BE2C (cell line): Measurements from ENCODE around the gene CTBS.

Source experiments
- DNase-seq: peaks from one replicate; pipeline ENCODE4 v3.0.0-alpha.2; 2020
- H3K27me3 ChIP-seq: fragments of 250-450 bp; sonication (Bioruptor Pico); 2 replicates; pipeline ENCODE4 v1.5.1; 2020; ENCODE audit warnings: mild to moderate bottlenecking
- H3K36me3 ChIP-seq: fragments of 250-450 bp; sonication (Bioruptor Pico); 2 replicates; pipeline ENCODE4 v1.5.1; 2020; ENCODE audit warnings: mild to moderate bottlenecking
- H3K4me1 ChIP-seq: fragments of 250-450 bp; sonication (Bioruptor Pico); 2 replicates; pipeline ENCODE4 v1.5.1; 2020
- H3K4me3 ChIP-seq: 2 replicates; pipeline ENCODE4 v1.5.1; 2011; ENCODE audit warnings: low read depth, low read length
- H3K9me3 ChIP-seq: fragments of 250-450 bp; sonication (Bioruptor Pico); 2 replicates; pipeline ENCODE4 v1.5.1; 2020
- CTCF ChIP-seq: IDR thresholded peaks from 2 replicates; pipeline ENCODE4 v1.5.1; 2012; ENCODE audit warnings: mild to moderate bottlenecking, low read depth, low read length

Gene CTBS

GRCh38 chr1:84615790-84616189 lies 41.5 kb upstream of the CTBS start:
- Histone ChIP-seq H3K4me1 (peaks cover 5% of the 10 kb centered on the region; the same call in 1 of the 2 replicates), H3K4me3 (no peak overlapping the region), H3K27me3 (no peaks in the 10 kb centered on the region), H3K9me3 (no peaks in the 10 kb centered on the region), H3K36me3 (no peaks in the 10 kb centered on the region)
- TF ChIP-seq CTCF: no peak
- no peak for DNase-seq

- Histone ChIP-seq H3K4me3 (no peak overlapping the region), H3K9me3 (no peaks in the 10 kb centered on the region), H3K27me3 (no peaks in the 10 kb centered on the region), H3K4me1 (peaks cover 4% of the 10 kb centered on the region; the same call in 1 of the 2 replicates), H3K36me3 (no peaks in the 10 kb centered on the region)
- no peak for TF ChIP-seq CTCF
- DNase-seq: no peak
Measured at GRCh38 chr1:84613887-84614286, 39.6 kb upstream of the CTBS start.

- no peak for TF ChIP-seq CTCF
- no peaks in the 10 kb centered on the region for H3K36me3 ChIP-seq
Measured at GRCh38 chr1:84613026-84613425, 38.8 kb upstream of the CTBS start.

GRCh38 chr1:84611796-84612195 lies 37.6 kb upstream of the CTBS start:
- no peaks in the 10 kb centered on the region for H3K36me3 ChIP-seq
- no peaks in the 10 kb centered on the region for H3K9me3 ChIP-seq
- H3K27me3 ChIP-seq: no peaks in the 10 kb centered on the region
- DNase-seq: no peak
- no peak overlapping the region for H3K4me3 ChIP-seq
- no peaks in the 10 kb centered on the region for H3K4me1 ChIP-seq
- TF ChIP-seq CTCF: no peak

More at GRCh38 chr1:84613026-84613425, 38.8 kb upstream of the CTBS start:
- Histone ChIP-seq H3K4me1 (no peaks in the 10 kb centered on the region), H3K9me3 (no peaks in the 10 kb centered on the region), H3K4me3 (no peak overlapping the region), H3K27me3 (no peaks in the 10 kb centered on the region)
- no peak for DNase-seq

- no peaks in the 10 kb centered on the region for H3K36me3 ChIP-seq
- H3K4me3 ChIP-seq: no peak overlapping the region
- no peaks in the 10 kb centered on the region for H3K4me1 ChIP-seq
- no peak for TF ChIP-seq CTCF
- no peaks in the 10 kb centered on the region for H3K9me3 ChIP-seq
- no peak for DNase-seq
- H3K27me3 ChIP-seq: no peaks in the 10 kb centered on the region
Measured at GRCh38 chr1:84611091-84611490, 36.9 kb upstream of the CTBS start.

GRCh38 chr1:84606977-84607376 lies 32.7 kb upstream of the CTBS start:
- Histone ChIP-seq H3K36me3 (no peaks in the 10 kb centered on the region), H3K4me1 (no peaks in the 10 kb centered on the region; the same call in 1 of the 2 replicates), H3K4me3 (no peak overlapping the region), H3K27me3 (no peaks in the 10 kb centered on the region), H3K9me3 (no peaks in the 10 kb centered on the region)
- no peak for DNase-seq
- no peak for TF ChIP-seq CTCF
